Measurements from ENCODE around the gene DNAH1. TPM values are rescaled to one million over a fixed set of nuclear protein-coding genes. Genes with fewer than 3 reads are reported as not detected.
A peak's percentile ranks its signal among the peaks of the same experiment; 100 is the strongest.

DNAH1 gene
- total RNA-seq (2014; rRNA removed; shearing (Covaris generic)) = 14.2 and 18.3 TPM in 2 replicates
- total RNA-seq (2022) = 5.8 and 10.5 TPM in 2 replicates
- percentile 34 among the genes with signal in this experiment for Bru-seq, nascent RNA
- percentile 38 among the genes with signal in this experiment for BruChase-seq, experiment 1, labeled RNA remaining after a 6-hour chase
- percentile 37 among the genes with signal in this experiment for BruChase-seq, experiment 2, labeled RNA remaining after a 2-hour chase
- long read RNA-seq, partial matches to known transcripts = 2 of 44 reads
- long read RNA-seq, other reads (novel, unspliced or antisense) = 42 of 44 reads

GRCh38 chr3:52315977-52316764 lies at the start of gene DNAH1:
TSS of gene DNAH1 (plus strand) at chr3:52316319. CDS start at chr3:52322443, 6,124 bp downstream.
- no peak for TF ChIP-seq CTCF (conservative IDR thresholded peaks at IDR 0.05; ENCODE audit: low read length)
- TF ChIP-seq EZH2phosphoT487 (IDR thresholded peaks at IDR 0.05; ENCODE audit: borderline replicate concordance, low read depth, low read length) = no peak
- Histone ChIP-seq H3K4me2 (ENCODE audit: low read length) (peak within 1 kb of the TSS; percentile 76), H3K9me2 (ENCODE audit: insufficient read depth, low read length) (no peaks in the 10 kb centered on the region), H2AFZ (ENCODE audit: low read length) (peak within 1 kb of the TSS; percentile 53; the same call in 1 of the 2 replicates), H4K20me1 (ENCODE audit: insufficient read depth, low read length) (no peaks in the 10 kb centered on the region), H3K27ac (ENCODE audit: low read depth, low read length, poor library complexity, severe bottlenecking) (no peak within 1 kb of the TSS), H3K4me1 (ENCODE audit: insufficient read depth, low read length, poor library complexity, severe bottlenecking) (peaks cover 28% of the 10 kb centered on the region), H3K4me3 (ENCODE audit: low read depth, low read length, poor library complexity, severe bottlenecking) (peak within 1 kb of the TSS; percentile 61), H3K9me3 (ENCODE audit: low read length) (no peaks in the 10 kb centered on the region), H3K36me3 (ENCODE audit: insufficient read depth, low read length) (no peaks in the 10 kb centered on the region), H3K79me2 (ENCODE audit: insufficient read depth, low read depth, low read length) (no peaks in the 10 kb centered on the region)
- ChIA-PET POLR2A (interaction anchor here (0.6 kb wide), 1 partner anchor 98 kb away, joined by 3 read pairs; no protein-coding TSS in a partner anchor), CTCF (ENCODE audit: unreplicated experiment) (interaction anchor here (0.5 kb wide), 1 partner anchor 152 kb away, joined by 4 read pairs; no protein-coding TSS in a partner anchor)
- no TSS peak for BruUV-seq (replicated peaks)
- no peak for DNase-seq (ENCODE audit: low spot score)
- intact Hi-C loops (cut with micrococcal nuclease; ENCODE audit: unreplicated experiment) = no loop called here

DNA sequence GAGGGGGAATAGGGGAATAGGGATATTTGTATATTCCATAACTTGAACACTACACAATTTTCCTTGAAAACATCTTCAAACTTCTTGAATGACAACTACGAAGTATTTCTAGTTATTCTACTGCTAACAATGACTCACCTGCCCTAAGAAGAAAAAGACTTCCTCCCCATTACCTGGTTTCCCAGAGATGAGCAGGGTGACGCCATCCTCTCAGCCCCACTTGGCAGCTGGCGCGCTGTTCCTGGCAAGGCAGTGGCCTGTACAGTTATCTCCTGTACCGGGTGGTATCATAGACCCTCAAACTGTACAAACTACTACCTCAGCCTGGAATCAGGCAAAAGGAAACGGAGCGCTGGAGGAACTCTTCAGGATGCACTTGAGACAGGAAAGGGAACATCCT lies 48.1 kb upstream of the DNAH1 start:
- TF ChIP-seq EZH2phosphoT487 (IDR thresholded peaks at IDR 0.05; ENCODE audit: borderline replicate concordance, low read depth, low read length) = no peak
- TF ChIP-seq CTCF (conservative IDR thresholded peaks at IDR 0.05; ENCODE audit: low read length) = no peak
- H3K9me3 ChIP-seq (ENCODE audit: low read length) = no peaks in the 10 kb centered on the region
- no peak overlapping the region for H3K27ac ChIP-seq (ENCODE audit: low read depth, low read length, poor library complexity, severe bottlenecking)
- peaks cover 20% of the 10 kb centered on the region for H3K4me1 ChIP-seq (ENCODE audit: insufficient read depth, low read length, poor library complexity, severe bottlenecking)
- peaks cover 77% of the 10 kb centered on the region for H3K79me2 ChIP-seq (ENCODE audit: insufficient read depth, low read depth, low read length)
- ChIA-PET POLR2A (interaction anchor here (0.6 to 2.1 kb wide), 2 partner anchors 9 to 317 kb away, joined by 3 to 8 read pairs; no protein-coding TSS in a partner anchor), CTCF (ENCODE audit: unreplicated experiment) (no interaction called here)
- DNase-seq (ENCODE audit: low spot score) = no peak
- BruUV-seq (replicated peaks) = no TSS peak
- H3K9me2 ChIP-seq (ENCODE audit: insufficient read depth, low read length) = no peaks in the 10 kb centered on the region
- H3K4me3 ChIP-seq (ENCODE audit: low read depth, low read length, poor library complexity, severe bottlenecking) = no peak overlapping the region
- H4K20me1 ChIP-seq (ENCODE audit: insufficient read depth, low read length) = peaks cover 22% of the 10 kb centered on the region; the same call in 1 of the 2 replicates
- intact Hi-C loops (cut with micrococcal nuclease; ENCODE audit: unreplicated experiment) = no loop called here
- no peak overlapping the region for H2AFZ ChIP-seq (ENCODE audit: low read length)
- H3K36me3 ChIP-seq (ENCODE audit: insufficient read depth, low read length) = peaks cover 99% of the 10 kb centered on the region
- H3K4me2 ChIP-seq (ENCODE audit: low read length) = no peak overlapping the region
